Measurements from ENCODE around the gene TMEM184B.

Gene TMEM184B

DNA sequence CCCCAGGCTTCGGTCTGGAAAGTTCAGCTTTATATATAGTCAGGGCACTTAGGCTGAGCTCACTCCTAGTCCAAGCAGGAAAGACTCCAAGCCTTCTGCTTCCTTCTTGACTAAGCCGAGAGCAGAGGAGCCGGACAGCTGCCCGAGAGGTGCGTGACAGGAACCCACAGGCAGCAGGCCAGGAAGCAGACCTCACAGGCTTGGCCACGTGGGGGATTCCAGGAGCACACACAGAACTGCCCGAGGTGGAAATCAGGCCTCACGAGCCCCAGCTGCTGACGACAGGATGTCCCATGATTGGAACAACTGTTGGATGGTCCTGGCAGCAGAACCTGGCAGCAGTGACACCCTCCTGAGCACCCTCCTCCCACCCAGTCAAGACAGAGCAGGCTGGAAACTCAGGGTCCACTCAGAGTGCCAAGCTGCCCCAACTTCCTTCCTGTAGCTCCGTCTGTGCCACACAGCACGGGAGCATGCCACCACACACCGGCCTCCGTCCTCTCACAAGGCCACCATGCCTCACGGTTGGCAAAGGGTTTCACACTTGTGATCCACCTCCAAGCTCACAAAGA, 96.6 kb downstream of the TMEM184B start:
- DNase-seq, result peak; percentile 69

DNA sequence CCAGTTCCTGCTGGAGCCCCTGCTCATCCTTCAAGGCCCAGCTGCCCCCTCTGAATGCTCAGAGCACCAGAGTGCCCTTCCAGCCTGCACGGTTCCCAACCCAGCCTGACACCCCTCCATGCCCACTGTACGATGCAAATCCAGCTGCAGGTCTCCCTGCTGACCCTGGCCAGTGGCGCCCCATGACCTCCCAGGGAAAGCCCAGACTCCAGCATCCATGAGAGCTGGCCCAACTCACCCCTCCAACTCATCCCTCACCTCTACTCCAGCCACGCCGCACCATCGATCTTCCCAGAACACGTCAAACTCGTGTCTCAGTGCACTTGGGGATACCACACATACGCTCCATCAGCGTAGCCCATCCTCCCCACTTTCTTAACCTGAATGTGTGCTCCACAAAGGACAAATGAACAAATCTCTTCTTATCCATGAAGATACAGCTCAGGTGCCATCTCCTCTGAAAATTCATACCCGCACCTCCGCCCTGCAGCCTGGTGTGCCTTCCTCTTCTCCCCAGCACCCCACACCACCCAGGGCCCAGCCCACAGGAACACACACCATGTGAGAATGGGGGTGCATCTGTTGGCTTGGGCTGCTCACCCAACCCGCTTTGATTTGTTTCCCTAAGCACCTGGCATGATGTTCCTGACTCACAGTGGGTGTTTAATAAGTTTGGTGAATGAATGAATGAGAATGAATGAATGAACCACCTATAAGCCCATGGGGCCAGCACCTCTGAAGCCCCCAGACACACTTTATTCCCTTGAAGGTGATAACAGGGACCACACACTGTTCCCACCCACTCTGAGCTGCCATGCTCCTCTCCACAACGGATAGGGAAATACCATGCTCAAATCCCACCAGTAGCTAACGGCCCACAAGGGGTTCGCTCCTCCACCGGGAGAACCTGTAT, 97.3 kb downstream of the TMEM184B start:
- no peak for DNase-seq

GRCh38 chr22:38174626-38175025, 98.2 kb downstream of the TMEM184B start:
- no peak for DNase-seq

- DNase-seq, result no peak
These were observed 99.2 kb downstream of the TMEM184B start for GRCh38 chr22:38173641-38173906.

DNA sequence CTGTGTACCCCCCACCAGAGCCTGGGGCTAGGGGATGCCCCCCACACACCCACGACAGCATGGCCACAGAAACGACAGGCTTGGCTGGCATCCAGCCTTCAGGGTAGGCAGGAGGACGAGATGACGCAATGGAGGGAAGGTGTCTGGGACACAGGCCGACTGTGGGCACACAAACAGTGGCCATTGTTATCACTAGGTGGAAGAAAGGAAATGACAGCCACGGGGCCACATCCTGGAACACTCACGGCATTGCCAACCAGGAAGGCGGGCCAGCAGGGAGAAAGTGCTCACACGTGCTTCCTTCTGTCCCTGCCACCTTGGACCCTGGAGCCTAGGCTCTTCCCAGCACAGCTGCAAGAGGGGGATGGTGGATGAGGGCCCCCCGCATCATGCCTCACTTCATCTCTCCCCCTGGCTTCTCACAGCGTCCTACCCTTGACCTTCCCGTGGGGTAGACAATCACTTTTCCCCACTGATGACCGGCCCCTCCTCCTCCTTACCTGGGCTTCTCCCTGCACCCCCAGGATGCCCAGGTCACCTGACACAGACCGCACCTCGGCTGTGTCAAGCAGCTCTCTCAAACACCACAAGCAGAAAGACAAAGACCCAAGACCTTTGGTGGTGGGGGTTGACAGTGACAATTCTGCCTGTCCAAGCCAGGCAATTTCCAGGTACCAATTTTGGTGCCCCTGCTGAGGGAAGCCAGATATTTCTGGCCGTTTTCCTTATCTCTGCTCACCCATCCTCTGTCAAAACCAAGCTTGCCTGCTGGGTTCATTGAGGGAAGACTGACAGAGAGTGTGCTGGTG, 99.8 kb downstream of the TMEM184B start:
- peak; percentile 64 for DNase-seq

DNA sequence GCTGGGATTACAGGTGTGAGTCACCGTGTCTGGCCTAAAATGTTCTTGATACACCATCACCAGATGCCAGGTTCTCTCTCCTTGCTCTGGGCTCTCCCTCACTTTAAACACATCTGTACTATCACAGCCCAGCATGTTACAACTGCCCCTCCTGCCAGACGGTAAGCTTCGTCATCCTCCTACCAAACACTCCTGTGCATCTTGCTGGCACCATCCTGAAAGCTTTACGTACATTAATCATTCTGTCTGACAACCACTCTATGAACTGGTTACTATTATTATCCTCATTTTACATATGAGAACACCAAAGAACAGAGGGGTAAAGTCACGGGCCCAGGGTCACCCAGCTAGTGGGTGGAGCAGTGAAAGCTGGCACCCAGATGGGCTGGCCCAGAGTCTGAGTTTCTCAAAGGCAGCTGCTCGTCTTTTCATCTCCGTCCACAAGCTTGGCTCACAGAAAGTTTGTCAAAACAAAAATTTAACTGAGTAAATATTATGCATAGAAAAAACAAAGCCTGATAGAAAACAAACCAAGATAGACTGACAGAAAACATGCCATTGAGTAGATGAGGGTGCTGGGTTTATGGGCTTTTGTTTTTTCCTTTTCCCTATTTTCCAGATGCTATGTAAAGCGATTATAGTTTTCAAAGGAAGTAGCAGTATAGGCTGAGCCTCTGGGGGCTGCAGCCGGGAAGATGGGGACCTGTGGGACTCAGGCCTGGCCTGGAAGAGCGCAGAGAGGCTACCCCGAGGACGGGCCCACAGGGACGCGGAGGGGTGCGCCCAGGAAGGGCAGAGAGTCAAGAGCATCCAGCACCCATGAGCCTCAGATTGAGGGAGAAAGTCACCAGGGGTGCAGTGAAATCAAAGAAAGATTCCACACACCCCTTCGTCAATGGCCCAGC, 100.6 kb downstream of the TMEM184B start:
- DNase-seq, result no peak

DNA sequence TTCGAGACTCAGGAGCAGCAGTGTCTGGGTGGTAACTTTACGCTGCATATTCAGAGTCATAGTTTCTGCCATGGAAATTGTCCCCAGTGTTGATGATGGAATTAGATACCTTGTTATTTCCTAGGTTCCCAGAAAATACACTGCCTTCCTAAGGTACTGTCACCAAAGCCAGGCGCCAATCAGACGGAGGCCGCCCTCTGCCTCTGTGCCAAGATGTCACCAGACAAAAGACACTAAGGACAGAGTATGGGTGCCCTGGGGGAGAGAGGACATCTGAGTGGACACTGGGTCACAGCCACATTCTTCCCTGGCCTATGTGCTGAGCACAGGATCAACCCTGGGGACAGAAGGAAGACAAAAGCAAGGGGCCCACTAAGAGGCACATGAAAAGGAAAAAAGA, 102.3 kb downstream of the TMEM184B start:
- DNase-seq, result no peak
